GM18498 (cell line): ENCODE data around the gene PCBP3.

Source experiments
- ATAC-seq: cut with Tn5 transposase; IDR thresholded peaks from one replicate; pipeline ENCODE4 v1.9.1; 2021; ENCODE audit warnings: mild to moderate bottlenecking, moderate library complexity; ENCODE audit not compliant: unreplicated experiment

PCBP3 gene

DNA sequence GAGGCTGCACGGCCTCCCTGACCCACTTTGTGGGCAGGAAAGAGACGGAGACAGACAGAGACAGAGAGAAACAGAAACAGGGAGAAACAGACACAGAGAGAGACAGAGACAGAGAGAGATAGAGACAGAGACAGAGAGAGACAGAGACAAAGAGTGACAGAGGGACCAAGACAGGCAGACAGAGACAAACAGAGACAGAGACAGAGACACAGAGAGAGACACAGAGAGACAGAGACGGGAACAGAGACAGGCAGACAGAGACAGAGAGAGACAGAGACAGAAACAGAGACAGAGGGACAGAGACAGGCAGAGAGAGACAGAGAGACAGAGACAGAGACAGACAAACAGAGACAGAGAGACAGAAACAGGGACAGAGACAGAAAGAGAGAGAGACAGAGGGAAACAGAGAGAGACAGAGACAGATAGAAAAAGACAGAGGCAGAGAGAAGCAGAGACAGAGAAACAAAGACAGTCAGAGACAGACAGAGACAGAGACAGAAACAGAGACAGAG, 341.1 kb downstream of the PCBP3 start:
- no peak for ATAC-seq

DNA sequence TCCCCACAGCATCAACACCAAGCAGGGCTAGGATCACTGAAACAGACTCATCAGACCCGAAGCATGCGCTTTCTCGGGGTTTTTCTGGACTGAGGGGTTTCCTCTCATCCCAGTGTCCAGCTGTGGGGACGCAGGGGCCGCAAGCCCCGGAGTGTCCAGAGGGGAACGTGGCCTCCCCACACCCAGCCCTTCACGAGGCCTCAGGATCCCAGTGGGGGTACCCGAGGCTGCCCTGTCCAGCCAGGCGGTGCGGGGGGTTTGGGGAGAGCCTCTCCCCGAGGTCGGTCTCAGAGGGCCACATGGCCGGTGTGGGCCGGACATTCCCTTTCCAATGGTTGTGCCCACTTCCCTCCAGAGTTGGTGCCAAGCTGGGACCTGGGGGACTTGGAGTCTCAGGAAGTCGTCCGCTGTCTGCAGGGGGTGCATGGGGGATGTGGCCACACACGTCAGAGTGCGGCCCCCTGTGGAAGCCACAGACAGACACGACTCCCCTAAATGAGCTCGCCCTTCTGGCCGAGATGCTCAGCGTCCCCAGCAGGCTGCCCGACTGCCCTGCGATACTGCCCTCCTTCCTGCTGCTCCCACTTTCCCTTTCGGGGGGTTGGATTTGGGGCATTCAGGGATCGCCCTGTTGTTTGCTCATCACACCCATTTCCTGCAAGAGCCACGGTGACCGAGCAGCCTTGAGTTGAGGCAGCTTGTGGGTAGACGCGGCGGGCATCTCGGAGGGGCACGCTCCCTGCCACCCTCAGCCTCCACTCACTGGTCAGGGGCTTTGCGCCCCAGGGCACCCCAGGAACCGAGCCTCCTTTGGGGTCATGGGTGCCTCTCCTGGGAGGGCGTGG, 342.2 kb downstream of the PCBP3 start:
- no peak for ATAC-seq

DNA sequence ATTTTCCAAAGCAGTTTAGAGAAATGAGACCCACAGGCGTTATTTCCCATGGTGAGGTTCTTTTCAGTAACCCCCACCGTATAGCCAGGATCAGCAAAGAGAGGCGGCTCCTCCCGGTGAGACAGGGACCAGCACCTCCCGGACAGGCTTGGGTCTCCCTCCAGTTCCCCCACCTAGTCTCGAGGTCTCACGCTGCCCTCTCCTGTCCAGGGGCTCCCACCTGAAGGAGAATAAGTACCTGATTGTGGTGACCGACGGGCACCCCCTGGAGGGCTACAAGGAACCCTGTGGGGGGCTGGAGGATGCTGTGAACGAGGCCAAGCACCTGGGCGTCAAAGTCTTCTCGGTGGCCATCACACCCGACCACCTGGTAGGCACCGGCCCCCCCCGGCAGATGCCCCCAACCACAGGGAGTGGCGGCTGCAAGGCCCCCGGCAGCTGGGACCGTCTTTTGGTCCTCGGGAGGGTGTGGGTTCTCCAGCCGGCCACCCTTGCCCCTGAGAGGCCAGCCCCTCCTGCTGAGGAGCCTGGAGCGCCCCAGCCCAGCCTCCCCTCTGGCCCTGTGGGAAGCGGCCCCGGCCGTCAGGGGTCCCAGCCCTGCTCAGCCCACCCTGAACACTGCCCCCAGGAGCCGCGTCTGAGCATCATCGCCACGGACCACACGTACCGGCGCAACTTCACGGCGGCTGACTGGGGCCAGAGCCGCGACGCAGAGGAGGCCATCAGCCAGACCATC, 343.0 kb downstream of the PCBP3 start:
- ATAC-seq = no peak

DNA sequence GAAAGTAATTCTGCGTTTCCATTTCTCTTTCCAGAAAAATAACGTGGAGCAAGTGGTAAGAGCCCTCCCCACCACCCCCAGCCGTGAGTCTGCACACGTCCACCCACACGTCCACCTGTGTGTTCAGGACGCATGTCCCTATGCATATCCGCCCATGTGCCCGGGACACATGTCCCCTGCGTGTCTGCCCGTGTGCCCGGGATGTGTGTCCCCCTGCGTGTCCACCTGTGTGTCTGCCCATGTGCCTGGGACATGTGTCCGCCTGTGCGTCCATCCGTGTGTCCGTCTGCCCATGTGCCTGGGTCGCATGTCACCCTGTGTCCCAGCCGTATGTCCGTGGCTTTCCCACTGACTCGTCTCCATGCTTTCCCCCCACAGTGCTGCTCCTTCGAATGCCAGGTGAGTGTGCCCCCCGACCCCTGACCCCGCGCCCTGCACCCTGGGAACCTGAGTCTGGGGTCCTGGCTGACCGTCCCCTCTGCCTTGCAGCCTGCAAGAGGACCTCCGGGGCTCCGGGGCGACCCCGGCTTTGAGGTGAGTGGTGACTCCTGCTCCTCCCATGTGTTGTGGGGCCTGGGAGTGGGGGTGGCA, 343.7 kb downstream of the PCBP3 start:
- no peak for ATAC-seq

DNA sequence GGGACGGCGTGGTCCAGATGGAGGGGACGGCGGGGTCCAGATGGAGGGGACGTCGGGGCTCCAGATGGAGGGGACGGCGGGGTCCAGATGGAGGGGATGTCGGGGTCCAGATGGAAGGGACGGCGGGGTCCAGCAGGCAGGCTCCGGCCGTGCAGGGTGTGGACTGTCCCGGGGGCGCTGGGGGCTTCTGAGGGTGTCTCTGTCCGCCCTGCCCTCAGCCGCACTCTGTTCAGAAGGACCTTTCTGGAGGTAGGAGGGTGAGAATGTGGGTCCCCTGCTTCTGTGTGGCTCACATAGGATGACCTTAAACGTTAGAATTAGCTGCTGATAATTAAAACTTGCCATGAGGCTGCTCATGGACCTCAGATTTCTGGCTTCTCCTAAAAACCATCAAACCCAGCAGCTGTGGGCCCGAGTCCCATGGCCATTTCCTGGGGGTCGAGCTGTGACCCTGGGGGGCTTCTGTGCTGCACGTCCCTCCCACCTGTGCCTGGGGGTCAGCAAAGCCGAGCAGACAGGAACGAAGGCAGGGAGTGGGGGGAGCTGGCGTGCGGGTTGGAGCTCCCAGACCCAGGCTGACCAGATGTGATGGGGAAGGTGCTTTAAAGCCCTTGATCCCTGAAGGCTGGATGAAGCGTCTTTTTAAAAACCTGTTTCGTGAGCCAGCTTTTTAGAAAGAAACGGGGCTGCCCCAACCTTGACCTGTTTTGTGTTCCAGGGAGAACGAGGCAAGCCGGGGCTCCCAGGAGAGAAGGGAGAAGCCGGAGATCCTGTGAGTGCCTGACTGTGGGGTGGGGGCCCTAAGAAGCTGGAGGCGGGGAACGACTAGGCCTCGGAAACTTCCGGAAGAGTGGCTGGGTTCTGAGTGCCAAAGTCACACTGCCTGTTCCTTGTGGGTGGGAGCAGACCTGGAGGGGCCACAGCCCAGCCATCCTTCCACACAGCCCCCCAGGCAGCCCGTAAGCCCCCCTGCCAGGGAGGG, 345.1 kb downstream of the PCBP3 start:
- ATAC-seq = no peak

DNA sequence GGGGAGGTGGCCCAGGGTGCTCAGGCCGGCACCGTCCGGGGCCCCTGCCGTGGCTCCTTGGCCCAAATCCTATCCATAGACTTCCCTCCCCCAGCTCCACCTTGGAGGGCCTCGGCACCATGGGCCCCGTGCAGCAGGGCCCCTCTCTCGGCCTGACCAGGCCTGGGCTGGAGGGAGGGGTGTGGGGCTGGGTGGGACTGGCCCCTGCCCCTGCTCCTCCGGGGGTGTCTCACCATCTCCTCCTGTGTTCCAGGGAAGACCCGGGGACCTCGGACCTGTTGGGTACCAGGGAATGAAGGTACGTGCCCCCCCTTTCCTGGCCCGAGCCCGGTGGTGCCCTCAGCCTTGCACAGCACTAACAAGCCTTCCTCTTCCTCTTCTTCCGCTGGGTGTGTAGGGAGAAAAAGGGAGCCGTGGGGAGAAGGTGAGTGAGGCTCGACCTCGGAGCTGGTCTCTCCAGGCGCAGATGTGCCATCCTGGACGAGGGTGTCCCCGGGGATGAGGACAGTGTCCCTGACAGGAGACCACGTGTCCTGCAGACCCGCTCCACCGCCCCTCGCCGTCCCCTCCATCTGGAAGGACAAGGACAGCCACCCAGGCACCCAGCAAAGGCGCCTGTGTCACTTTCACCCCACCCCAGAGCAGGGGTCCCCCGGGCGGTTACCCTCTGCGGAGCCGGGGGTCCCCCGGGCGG, 346.0 kb downstream of the PCBP3 start:
- ATAC-seq = no peak

DNA sequence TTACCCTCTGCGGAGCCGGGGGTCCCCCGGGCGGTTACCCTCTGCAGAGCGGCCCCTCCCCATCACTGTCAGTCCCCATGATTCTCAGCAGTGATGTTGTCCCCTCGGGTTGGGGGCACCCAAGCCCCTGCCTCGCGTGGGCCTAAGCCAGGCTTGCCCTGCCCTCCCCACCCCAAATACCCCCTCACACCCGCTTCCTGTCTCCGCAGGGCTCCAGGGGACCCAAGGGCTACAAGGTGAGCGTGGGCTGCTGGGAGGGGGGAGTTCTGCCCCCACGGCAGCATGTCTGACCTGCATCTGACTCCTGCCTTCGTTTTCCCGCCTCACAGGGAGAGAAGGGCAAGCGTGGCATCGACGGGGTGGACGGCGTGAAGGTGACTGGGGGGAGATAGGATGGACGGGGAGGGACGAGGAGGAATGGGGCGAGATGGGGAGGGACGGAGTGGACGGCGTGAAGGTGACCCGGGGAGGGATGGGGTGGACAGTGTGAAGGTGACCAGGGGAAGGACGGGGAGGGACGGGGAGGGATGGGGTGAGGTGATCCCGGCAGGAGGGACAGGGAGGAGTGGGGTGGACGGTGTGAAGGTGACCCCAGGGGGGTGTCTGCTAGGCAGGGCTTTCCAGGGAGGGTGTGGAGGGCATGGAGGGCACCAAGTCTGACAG, 346.7 kb downstream of the PCBP3 start:
- ATAC-seq = no peak

- ATAC-seq = no peak
These were observed 347.4 kb downstream of the PCBP3 start for GRCh38 chr21:45990741-45991605.

- no peak for ATAC-seq
These were observed 348.2 kb downstream of the PCBP3 start for GRCh38 chr21:45991606-45992300.
